Spleen (tissue), 7 donors: Measurements from ENCODE around the gene CYP39A1.

Experiments used
- CTCF ChIP-seq, 11 experiments: fragments of 200-600 bp in 7 of 11; fragments of 450-650 bp in 4 of 11; sonication (generic) in 4 of 11; IDR thresholded peaks in 8 of 11; conservative IDR thresholded peaks in 3 of 11; 1 replicate in 7 of 11; 2 replicates in 4 of 11; pipeline versions ENCODE4 v1.4.0 to v1.8.0; 2016 to 2021; ENCODE audit warnings: antibody characterized with exemption in 11 of 11, inconsistent platforms in 4 of 11, mild to moderate bottlenecking in 1 of 11
- POLR2A ChIP-seq, 3 donors: fragments of 450-650 bp; IDR thresholded peaks; one replicate each; pipeline ENCODE4 v1.5.1; 2017; ENCODE audit warnings: antibody characterized with exemption in 3 of 3, mild to moderate bottlenecking in 1 of 3
- donor health status: DM: no; HTN: no; CAD: no; lungs with moderate emphysema.
- donor health status: DM: no; HTN: no; CAD: no.
- donor health status: DM: no; HTN: no; CAD: no.

GRCh38 chr6:46645265-46645664 lies 7.4 kb downstream of the CYP39A1 start:
- no peak for TF ChIP-seq CTCF (IDR thresholded peaks at IDR 0.05 in 8 of 11, conservative IDR thresholded peaks at IDR 0.05 in 3 of 11)
- TF ChIP-seq POLR2A (IDR thresholded peaks at IDR 0.05): no peak
